WTC11 (cell line): ENCODE data around the gene PHF21B. TPM values are rescaled to one million over a fixed set of nuclear protein-coding genes. Genes with fewer than 3 reads are reported as not detected.

ENCODE experiments used
- ATAC-seq: fragments of 200-7000 bp; cut with Tn5 transposase; 2 replicates; pipeline ENCODE4 v1.10.0; 2021; ENCODE audit warnings: mild to moderate bottlenecking, moderate library complexity
- CTCF ChIA-PET: fragments of 300-600 bp; sonication (Branson Sonifier 250); formaldehyde crosslinking; loops from one replicate; lab custom pipeline; 2021; ENCODE audit warnings: antibody characterized with exemption; lab: Charles Lee
- POLR2A ChIA-PET: fragments of 350-600 bp; sonication (Branson Sonifier 250); formaldehyde crosslinking; loops from one replicate; lab custom pipeline; 2021; ENCODE audit warnings: antibody characterized with exemption; lab: Charles Lee
- DNase-seq: peaks from one replicate; pipeline ENCODE4 v3.0.0; 2021; ENCODE audit warnings: low spot score
- H3K27ac Mint-ChIP-seq: 2 replicates; pipeline ENCODE4 v1.8.0; 2021; ENCODE audit warnings: mixed read lengths
- H3K27me3 Mint-ChIP-seq: 2 replicates; pipeline ENCODE4 v1.8.0; 2021; ENCODE audit warnings: low read depth, mild to moderate bottlenecking, moderate library complexity, mixed read lengths
- H3K36me3 Mint-ChIP-seq: 2 replicates; pipeline ENCODE4 v1.8.0; 2021; ENCODE audit warnings: mixed read lengths
- H3K4me1 Mint-ChIP-seq: 2 replicates; pipeline ENCODE4 v1.8.0; 2022; ENCODE audit warnings: mixed read lengths
- H3K4me3 Mint-ChIP-seq: 2 replicates; pipeline ENCODE4 v1.8.0; 2021; ENCODE audit warnings: mild to moderate bottlenecking, moderate library complexity, mixed read lengths
- H3K9me3 Mint-ChIP-seq: 2 replicates; pipeline ENCODE4 v1.8.0; 2021; ENCODE audit warnings: mixed read lengths
- E2F1 ChIP-seq: sonication (generic); formaldehyde crosslinking; IDR thresholded peaks from 2 replicates; pipeline ENCODE4 v1.8.0; 2022; ENCODE audit warnings: mild to moderate bottlenecking, missing genetic modification reagents
- ELF4 ChIP-seq: sonication (generic); formaldehyde crosslinking; IDR thresholded peaks from 2 replicates; pipeline ENCODE4 v1.8.1; 2022; ENCODE audit warnings: low read depth, mild to moderate bottlenecking, moderate library complexity, missing genetic modification reagents
- GRHL2 ChIP-seq: fragments of 250-450 bp; sonication (Bioruptor Pico); IDR thresholded peaks from 2 replicates; pipeline ENCODE4 v1.8.0; 2022; ENCODE audit warnings: mild to moderate bottlenecking, moderate library complexity; ENCODE audit not compliant: insufficient replicate concordance, severe bottlenecking
- HMGA2 ChIP-seq: fragments of 250-450 bp; sonication (Bioruptor Pico); IDR thresholded peaks from 2 replicates; pipeline ENCODE4 v1.4.0; 2021; ENCODE audit warnings: mild to moderate bottlenecking, moderate library complexity
- NFATC4 ChIP-seq: fragments of 250-450 bp; sonication (Bioruptor Pico); IDR thresholded peaks from 2 replicates; pipeline ENCODE4 v1.9.0; 2021; ENCODE audit warnings: mild to moderate bottlenecking
- NR3C1 ChIP-seq: sonication (generic); formaldehyde crosslinking; conservative IDR thresholded peaks from 2 replicates; pipeline ENCODE4 v1.8.1; 2023; ENCODE audit warnings: low read depth, mild to moderate bottlenecking, missing genetic modification reagents
- TEAD1 ChIP-seq: sonication (generic); formaldehyde crosslinking; IDR thresholded peaks from 2 replicates; pipeline ENCODE4 v1.8.0; 2022; ENCODE audit warnings: mild to moderate bottlenecking, missing genetic modification reagents
- ZBTB21 ChIP-seq: sonication (generic); formaldehyde crosslinking; IDR thresholded peaks from 2 replicates; pipeline ENCODE4 v1.8.1; 2023; ENCODE audit warnings: mild to moderate bottlenecking, missing genetic modification reagents, borderline replicate concordance
- ZNF317 ChIP-seq: sonication (generic); formaldehyde crosslinking; IDR thresholded peaks from 2 replicates; pipeline ENCODE4 v1.8.1; 2023; ENCODE audit warnings: low read depth, mild to moderate bottlenecking, moderate library complexity, missing genetic modification reagents, borderline replicate concordance
- total RNA-seq: library from RNA; stranded (reverse); gene quantifications from 3 replicates; pipeline ENCODE4 v1.2.3, GENCODE V29; 2021
- TF ChIP-seq, protein P1 (sequence below): fragments of 250-450 bp; sonication (Bioruptor Pico); IDR thresholded peaks from 2 replicates; pipeline ENCODE4 v1.9.0; 2021; ENCODE audit warnings: mild to moderate bottlenecking, borderline replicate concordance
- TF ChIP-seq, protein P2 (sequence below): sonication (generic); formaldehyde crosslinking; IDR thresholded peaks from 2 replicates; pipeline ENCODE4 v1.8.0; 2022; ENCODE audit warnings: missing genetic modification reagents
- TF ChIP-seq, protein P3 (sequence below): fragments of 250-450 bp; sonication (Bioruptor Pico); conservative IDR thresholded peaks from 2 replicates; pipeline ENCODE4 v1.9.0; 2021; ENCODE audit warnings: mild to moderate bottlenecking

The PHF21B gene
- total RNA-seq, 1 experiment from 2014 or later = 107 TPM

DNA sequence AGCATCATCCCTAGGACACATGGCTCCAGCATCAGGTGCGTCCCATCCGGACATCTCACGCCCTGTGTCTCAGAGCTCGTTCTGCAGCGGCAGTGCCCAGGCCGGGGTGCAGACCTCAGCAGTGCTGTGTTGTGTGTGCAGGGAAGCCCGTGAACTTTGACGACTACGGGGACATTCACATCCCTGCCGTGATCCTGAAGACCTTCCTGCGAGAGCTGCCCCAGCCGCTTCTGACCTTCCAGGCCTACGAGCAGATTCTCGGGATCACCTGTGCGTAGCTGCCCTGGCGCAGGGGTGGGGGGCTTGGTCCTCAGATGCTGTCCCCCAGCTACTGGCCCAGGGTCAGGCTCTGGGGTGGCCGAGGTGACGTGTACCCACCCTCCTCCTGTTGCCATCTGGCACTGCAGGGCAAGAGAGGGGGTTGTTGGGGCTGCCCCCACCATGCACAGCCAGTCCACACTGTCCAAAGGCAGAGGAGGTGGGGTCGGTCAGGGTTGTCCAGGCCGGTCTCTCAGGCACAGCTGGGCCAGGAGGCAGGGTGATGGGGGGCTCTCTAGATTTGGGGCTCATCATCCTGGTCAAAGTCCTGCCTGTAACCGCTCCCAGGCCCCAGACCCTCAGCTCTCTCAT lies 160.9 kb downstream of the PHF21B start (continued):
- TF ChIP-seq, protein P1, sequence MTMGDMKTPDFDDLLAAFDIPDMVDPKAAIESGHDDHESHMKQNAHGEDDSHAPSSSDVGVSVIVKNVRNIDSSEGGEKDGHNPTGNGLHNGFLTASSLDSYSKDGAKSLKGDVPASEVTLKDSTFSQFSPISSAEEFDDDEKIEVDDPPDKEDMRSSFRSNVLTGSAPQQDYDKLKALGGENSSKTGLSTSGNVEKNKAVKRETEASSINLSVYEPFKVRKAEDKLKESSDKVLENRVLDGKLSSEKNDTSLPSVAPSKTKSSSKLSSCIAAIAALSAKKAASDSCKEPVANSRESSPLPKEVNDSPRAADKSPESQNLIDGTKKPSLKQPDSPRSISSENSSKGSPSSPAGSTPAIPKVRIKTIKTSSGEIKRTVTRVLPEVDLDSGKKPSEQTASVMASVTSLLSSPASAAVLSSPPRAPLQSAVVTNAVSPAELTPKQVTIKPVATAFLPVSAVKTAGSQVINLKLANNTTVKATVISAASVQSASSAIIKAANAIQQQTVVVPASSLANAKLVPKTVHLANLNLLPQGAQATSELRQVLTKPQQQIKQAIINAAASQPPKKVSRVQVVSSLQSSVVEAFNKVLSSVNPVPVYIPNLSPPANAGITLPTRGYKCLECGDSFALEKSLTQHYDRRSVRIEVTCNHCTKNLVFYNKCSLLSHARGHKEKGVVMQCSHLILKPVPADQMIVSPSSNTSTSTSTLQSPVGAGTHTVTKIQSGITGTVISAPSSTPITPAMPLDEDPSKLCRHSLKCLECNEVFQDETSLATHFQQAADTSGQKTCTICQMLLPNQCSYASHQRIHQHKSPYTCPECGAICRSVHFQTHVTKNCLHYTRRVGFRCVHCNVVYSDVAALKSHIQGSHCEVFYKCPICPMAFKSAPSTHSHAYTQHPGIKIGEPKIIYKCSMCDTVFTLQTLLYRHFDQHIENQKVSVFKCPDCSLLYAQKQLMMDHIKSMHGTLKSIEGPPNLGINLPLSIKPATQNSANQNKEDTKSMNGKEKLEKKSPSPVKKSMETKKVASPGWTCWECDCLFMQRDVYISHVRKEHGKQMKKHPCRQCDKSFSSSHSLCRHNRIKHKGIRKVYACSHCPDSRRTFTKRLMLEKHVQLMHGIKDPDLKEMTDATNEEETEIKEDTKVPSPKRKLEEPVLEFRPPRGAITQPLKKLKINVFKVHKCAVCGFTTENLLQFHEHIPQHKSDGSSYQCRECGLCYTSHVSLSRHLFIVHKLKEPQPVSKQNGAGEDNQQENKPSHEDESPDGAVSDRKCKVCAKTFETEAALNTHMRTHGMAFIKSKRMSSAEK (CRISPR knock-in tag) = no peak

GRCh38 chr22:44848296-44848741 lies 161.5 kb downstream of the PHF21B start:
- Mint-ChIP-seq H3K4me1 (peaks cover 4% of the 10 kb centered on the region; the same call in 1 of the 2 replicates), H3K27ac (no peak overlapping the region), H3K4me3 (no peak overlapping the region), H3K36me3 (peaks cover 30% of the 10 kb centered on the region)
- no peak for ATAC-seq
- DNase-seq = no peak
- TF ChIP-seq GRHL2 (CRISPR knock-in tag) (no peak), HMGA2 (CRISPR knock-in tag) (no peak), ZNF317 (CRISPR knock-in tag) (no peak), ZBTB21 (no peak), NFATC4 (no peak), E2F1 (CRISPR knock-in tag) (no peak), TEAD1 (CRISPR knock-in tag) (no peak), NR3C1 (CRISPR knock-in tag) (no peak), ELF4 (CRISPR knock-in tag) (no peak)
- TF ChIP-seq, protein P2, sequence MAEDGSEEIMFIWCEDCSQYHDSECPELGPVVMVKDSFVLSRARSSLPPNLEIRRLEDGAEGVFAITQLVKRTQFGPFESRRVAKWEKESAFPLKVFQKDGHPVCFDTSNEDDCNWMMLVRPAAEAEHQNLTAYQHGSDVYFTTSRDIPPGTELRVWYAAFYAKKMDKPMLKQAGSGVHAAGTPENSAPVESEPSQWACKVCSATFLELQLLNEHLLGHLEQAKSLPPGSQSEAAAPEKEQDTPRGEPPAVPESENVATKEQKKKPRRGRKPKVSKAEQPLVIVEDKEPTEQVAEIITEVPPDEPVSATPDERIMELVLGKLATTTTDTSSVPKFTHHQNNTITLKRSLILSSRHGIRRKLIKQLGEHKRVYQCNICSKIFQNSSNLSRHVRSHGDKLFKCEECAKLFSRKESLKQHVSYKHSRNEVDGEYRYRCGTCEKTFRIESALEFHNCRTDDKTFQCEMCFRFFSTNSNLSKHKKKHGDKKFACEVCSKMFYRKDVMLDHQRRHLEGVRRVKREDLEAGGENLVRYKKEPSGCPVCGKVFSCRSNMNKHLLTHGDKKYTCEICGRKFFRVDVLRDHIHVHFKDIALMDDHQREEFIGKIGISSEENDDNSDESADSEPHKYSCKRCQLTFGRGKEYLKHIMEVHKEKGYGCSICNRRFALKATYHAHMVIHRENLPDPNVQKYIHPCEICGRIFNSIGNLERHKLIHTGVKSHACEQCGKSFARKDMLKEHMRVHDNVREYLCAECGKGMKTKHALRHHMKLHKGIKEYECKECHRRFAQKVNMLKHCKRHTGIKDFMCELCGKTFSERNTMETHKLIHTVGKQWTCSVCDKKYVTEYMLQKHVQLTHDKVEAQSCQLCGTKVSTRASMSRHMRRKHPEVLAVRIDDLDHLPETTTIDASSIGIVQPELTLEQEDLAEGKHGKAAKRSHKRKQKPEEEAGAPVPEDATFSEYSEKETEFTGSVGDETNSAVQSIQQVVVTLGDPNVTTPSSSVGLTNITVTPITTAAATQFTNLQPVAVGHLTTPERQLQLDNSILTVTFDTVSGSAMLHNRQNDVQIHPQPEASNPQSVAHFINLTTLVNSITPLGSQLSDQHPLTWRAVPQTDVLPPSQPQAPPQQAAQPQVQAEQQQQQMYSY = no peak
- TF ChIP-seq, protein P3, sequence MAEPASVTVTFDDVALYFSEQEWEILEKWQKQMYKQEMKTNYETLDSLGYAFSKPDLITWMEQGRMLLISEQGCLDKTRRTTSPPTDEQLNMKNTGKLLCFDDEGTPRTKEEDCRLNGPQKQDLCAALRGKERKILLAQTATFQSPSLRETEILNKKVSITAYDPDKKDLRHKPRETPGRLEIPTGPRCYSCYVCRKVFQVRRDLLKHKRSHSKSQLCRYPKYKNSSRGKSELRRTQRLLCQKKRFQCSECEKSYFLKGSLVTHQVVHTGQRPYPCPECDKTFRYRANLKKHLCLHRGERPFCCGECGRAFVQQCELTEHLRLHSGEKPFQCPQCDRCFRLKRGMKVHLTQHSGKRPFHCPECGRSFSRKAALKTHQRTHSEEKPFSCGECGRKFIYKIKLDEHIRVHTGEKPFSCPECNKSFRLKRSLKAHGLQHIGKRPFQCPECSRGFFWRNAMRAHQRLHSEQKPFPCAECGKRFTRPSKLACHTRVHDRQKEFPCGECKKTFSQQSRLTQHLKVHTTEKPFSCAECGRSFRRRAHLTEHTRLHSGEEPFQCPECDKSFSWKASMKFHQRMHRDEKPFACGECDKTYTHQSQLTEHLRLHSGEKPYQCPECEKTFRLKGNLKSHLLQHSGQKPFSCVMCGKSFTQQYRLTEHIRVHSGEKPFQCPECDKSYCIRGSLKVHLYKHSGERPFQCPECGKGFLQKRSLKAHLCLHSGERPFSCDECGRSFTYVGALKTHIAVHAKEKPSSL (CRISPR knock-in tag) = no peak
- TF ChIP-seq, all 79 proteins: peak for 0
- ChIA-PET CTCF (no interaction called here), POLR2A (no interaction called here)
- Mint-ChIP-seq H3K27me3 (no peaks in the 10 kb centered on the region), H3K9me3 (peaks cover 13% of the 10 kb centered on the region)
